ENCODE measurements around the gene OTUB2.

GRCh38 chr14:94066089-94066676 lies 40.0 kb downstream of the OTUB2 start:
- TF ChIP-seq CTCF (conservative IDR thresholded peaks at IDR 0.05; ENCODE audit: low read depth, low read length) (no peak), EZH2 (IDR thresholded peaks at IDR 0.05; ENCODE audit: low read length, unreplicated experiment) (no peak), EZH2phosphoT487 (IDR thresholded peaks at IDR 0.05; ENCODE audit: borderline replicate concordance, low read length) (no peak)

Data from PC-3 (cell line).